Esophagus squamous epithelium (tissue), 5 donors: ENCODE data around the gene TPM4. TPM values are rescaled to one million over a fixed set of nuclear protein-coding genes. Genes with fewer than 3 reads are reported as not detected.

ENCODE experiments used
- DNase-seq: peaks from one replicate; lab custom pipeline; 2025; lab: John Stamatoyannopoulos, UW
- H3K27ac ChIP-seq, 4 donors: fragments of 200-600 bp; sonication (generic); one replicate each; pipeline ENCODE4 v1.5.1; 2016 to 2019; ENCODE audit warnings: mild to moderate bottlenecking in 1 of 4
- H3K27me3 ChIP-seq, 4 donors: fragments of 200-600 bp; sonication (generic); 1 replicate in 3 of 4; 2 replicates in 1 of 4; pipeline versions ENCODE4 v1.5.1 to v1.6.0; 2017 to 2021; ENCODE audit warnings: antibody characterized with exemption in 1 of 4
- H3K36me3 ChIP-seq, 3 donors: fragments of 200-600 bp; sonication (generic); one replicate each; pipeline ENCODE4 v1.5.1; 2016 to 2019
- H3K4me1 ChIP-seq, 3 donors: fragments of 200-600 bp; sonication (generic); one replicate each; pipeline ENCODE4 v1.5.1; 2017 to 2019
- H3K4me3 ChIP-seq, 4 donors: fragments of 200-600 bp; sonication (generic); 1 replicate in 3 of 4; 2 replicates in 1 of 4; pipeline ENCODE4 v1.5.1; 2016 to 2019; ENCODE audit warnings: mild to moderate bottlenecking in 2 of 4, moderate library complexity in 1 of 4
- H3K9me3 ChIP-seq, 3 donors: fragments of 200-600 bp; sonication (generic); one replicate each; pipeline ENCODE4 v1.5.1; 2016 to 2019
- POLR2A ChIP-seq, 4 donors: fragments of 450-650 bp; IDR thresholded peaks; one replicate each; pipeline ENCODE4 v1.6.1; 2017; ENCODE audit warnings: antibody characterized with exemption in 4 of 4, mild to moderate bottlenecking in 4 of 4, moderate library complexity in 3 of 4
- WGBS, 2 donors: methylation state at CpG; one replicate each; pipeline ENCODE4 v1.1.5; 2018; 5-methylcytosine and 5-hydroxymethylcytosine counted together
- intact Hi-C: fragments of 100-400 bp; cut with DNase I; formaldehyde crosslinking; loops from one replicate; pipeline ENCODE4 v1.15.0; 2022
- total RNA-seq, 4 donors: library from RNA; depleted of rRNA; stranded (reverse); fragments of >200 nt; gene quantifications; one replicate each; pipeline ENCODE4 v1.1.0, GENCODE V29; 2016
- TF ChIP-seq, protein P1 (sequence below), 6 experiments: fragments of 450-650 bp in 4 of 6; fragments of 200-600 bp in 2 of 6; sonication (generic) in 2 of 6; IDR thresholded peaks; one replicate each; pipeline ENCODE4 v1.5.1; 2016 to 2019; ENCODE audit warnings: antibody characterized with exemption in 6 of 6, mild to moderate bottlenecking in 4 of 6, moderate library complexity in 4 of 6
- donor health status: DM: yes; HTN: yes; CAD: no.

Gene TPM4
- total RNA-seq, 4 donors from 2014 or later, result 307 to 577 (median 369) TPM

DNA sequence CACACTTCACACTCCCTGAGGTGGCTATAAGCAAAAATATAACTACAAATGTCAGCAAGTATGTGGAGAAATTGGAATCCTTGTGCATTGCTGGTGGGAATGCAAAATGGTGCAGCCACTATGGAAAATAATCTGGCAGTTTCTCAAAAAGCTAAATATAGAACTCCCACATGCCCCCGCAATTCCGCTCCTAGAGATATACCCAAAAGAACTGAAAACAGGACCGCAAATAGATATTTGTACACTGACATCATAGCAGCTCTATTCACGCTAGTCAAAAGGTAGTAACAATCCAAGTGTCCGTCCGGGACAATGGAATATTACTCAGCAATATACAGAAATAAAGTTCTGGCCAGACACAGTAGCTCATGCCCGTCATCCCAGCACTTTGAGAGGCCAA, 31.5 kb upstream of the TPM4 start:
- Histone ChIP-seq H3K27me3 (no peaks in the 10 kb centered on the region), H3K27ac (no peak overlapping the region), H3K36me3 (no peaks in the 10 kb centered on the region), H3K4me1 (peaks cover 0 to 14% (median 8%) of the 10 kb centered on the region in 3 donors), H3K4me3 (no peak overlapping the region), H3K9me3 (no peaks in the 10 kb centered on the region)
- TF ChIP-seq, protein P1, sequence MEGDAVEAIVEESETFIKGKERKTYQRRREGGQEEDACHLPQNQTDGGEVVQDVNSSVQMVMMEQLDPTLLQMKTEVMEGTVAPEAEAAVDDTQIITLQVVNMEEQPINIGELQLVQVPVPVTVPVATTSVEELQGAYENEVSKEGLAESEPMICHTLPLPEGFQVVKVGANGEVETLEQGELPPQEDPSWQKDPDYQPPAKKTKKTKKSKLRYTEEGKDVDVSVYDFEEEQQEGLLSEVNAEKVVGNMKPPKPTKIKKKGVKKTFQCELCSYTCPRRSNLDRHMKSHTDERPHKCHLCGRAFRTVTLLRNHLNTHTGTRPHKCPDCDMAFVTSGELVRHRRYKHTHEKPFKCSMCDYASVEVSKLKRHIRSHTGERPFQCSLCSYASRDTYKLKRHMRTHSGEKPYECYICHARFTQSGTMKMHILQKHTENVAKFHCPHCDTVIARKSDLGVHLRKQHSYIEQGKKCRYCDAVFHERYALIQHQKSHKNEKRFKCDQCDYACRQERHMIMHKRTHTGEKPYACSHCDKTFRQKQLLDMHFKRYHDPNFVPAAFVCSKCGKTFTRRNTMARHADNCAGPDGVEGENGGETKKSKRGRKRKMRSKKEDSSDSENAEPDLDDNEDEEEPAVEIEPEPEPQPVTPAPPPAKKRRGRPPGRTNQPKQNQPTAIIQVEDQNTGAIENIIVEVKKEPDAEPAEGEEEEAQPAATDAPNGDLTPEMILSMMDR (IDR thresholded peaks at IDR 0.05), result no peak
- TF ChIP-seq POLR2A (IDR thresholded peaks at IDR 0.05), result no peak
- intact Hi-C loops, result loop anchor here (5.0 kb wide), 1 partner anchor 133 kb away; no protein-coding TSS in a partner anchor
- 83 to 89% methylated on average over 7 of the region's 7 CpGs for WGBS, 2 donors
- DNase-seq, result no peak

DNA sequence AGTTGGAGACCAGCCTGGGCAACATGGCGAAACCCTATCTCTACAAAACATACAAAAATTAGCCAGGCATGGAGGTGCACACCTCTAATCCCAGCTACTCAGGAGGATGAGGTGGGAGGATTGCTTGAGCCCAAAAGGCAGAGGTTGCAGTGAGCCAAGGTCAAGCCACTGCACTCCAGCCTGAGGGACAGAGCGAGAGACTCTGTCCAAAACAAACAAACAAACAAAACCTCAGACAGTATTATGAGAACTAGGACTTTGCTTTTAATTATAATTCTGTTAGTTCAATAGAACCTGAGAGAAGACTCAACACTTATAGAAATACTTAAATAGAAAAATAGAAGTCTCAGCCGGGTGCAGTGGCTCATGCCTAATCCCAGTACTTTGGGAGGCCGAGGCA, 31.1 kb upstream of the TPM4 start:
- TF ChIP-seq, protein P1 (IDR thresholded peaks at IDR 0.05), result no peak
- no peak for TF ChIP-seq POLR2A (IDR thresholded peaks at IDR 0.05)
- H3K27ac ChIP-seq, result no peak overlapping the region
- DNase-seq, result no peak
- 69 to 79% methylated on average over 3 to 4 of the region's 4 CpGs for WGBS, 2 donors
- no peaks in the 10 kb centered on the region for H3K27me3 ChIP-seq
- H3K4me1 ChIP-seq, result peaks cover 0 to 14% (median 8%) of the 10 kb centered on the region in 3 donors
- H3K9me3 ChIP-seq, result no peaks in the 10 kb centered on the region
- H3K4me3 ChIP-seq, result no peak overlapping the region
- no peaks in the 10 kb centered on the region for H3K36me3 ChIP-seq
- intact Hi-C loops, result no loop called here

DNA sequence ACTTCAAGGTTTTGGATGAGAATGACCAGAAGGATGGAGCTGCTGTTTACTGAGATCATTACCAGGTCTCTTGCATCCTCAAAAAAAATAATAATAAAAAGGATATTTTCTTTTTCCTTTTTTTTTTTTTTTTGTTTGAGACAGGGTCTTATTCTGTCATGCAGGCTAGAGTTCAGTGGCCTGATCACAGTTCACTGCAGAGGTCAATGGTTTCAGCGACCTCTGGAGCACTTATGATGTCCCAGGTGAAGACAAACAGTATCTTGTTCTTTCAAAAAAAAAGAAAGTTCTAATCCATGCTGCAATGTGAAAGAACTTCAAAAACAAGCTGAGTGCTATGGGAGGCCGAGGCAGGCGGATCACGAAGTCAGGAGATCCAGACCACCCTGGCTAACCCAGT, 30.4 kb upstream of the TPM4 start:
- Histone ChIP-seq H3K36me3 (no peaks in the 10 kb centered on the region), H3K27me3 (no peaks in the 10 kb centered on the region), H3K4me3 (no peak overlapping the region), H3K27ac (no peak overlapping the region), H3K9me3 (no peaks in the 10 kb centered on the region), H3K4me1 (peaks cover 0 to 10% (median 8%) of the 10 kb centered on the region in 3 donors)
- no peak for DNase-seq
- TF ChIP-seq POLR2A (IDR thresholded peaks at IDR 0.05), result no peak
- TF ChIP-seq, protein P1 (IDR thresholded peaks at IDR 0.05), result no peak
- WGBS, 2 donors, result 76 to 91% methylated on average over 2 to 4 of the region's 4 CpGs
- intact Hi-C loops, result no loop called here

DNA sequence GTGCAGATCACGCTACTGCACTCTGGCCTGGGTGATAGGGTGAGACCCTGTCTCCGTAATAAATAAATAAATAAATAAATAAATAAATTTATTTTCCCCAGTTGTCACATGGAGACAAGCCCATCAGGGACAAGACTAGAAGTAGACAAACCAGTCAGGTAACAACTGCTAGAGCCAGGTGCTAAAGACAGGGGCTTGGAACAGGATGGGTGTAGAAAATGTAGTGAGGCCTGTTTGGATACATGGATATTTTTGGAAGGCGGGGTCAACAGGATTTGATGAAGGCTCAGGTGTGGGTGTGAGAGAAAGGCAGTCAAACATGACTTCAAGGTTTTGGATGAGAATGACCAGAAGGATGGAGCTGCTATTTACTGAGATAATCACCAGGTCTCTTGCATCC, 27.7 kb upstream of the TPM4 start:
- H3K36me3 ChIP-seq, result no peaks in the 10 kb centered on the region
- no peak for TF ChIP-seq POLR2A (IDR thresholded peaks at IDR 0.05)
- TF ChIP-seq, protein P1 (IDR thresholded peaks at IDR 0.05), result no peak
- H3K27me3 ChIP-seq, result no peaks in the 10 kb centered on the region
- WGBS, 2 donors, result 61 to 69% methylated on average over 3 of the region's 3 CpGs
- no peaks in the 10 kb centered on the region for H3K4me1 ChIP-seq
- no peaks in the 10 kb centered on the region for H3K9me3 ChIP-seq
- intact Hi-C loops, result no loop called here
- no peak for DNase-seq
- H3K27ac ChIP-seq, result no peak overlapping the region
- H3K4me3 ChIP-seq, result no peak overlapping the region

DNA sequence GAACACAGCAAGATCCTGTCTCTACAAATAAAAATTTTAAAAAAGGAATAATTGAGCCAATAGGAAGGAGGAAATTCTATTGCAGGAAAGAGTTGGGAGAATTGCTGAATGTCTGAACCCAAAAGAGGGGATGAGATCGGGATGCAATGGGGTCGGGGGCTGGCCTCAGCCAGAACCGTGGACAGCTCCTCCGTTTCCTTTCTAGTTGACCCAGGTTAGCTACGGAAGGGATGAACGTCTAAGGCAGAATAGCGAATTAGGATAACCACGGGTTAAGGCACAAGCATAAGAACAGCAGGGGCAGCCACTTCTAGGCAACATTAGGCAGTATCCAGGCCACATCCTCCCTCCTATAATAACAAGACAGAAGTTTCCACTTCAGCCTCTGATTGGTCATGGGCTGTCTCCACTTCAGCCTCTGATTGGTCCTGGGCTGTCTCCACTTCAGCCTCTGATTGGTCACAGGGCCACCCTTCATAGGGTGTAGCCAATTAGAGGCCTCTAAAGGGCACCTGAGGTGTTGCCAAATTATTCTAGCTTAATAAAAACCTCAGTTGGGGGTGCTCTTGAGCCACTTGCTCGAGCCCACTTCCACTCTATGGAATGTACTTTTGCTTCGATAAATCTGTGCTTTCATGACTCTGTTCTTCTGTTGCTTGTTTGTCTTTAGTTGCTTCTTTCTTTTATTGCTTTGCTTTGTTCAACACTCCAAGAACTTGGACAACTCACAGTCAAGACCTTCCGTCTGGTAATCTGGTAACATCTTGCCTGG, 24.9 kb upstream of the TPM4 start:
- intact Hi-C loops, result no loop called here
- H3K4me3 ChIP-seq, result no peak overlapping the region
- no peaks in the 10 kb centered on the region for H3K9me3 ChIP-seq
- TF ChIP-seq, protein P1 (IDR thresholded peaks at IDR 0.05), result no peak
- no peak for TF ChIP-seq POLR2A (IDR thresholded peaks at IDR 0.05)
- H3K36me3 ChIP-seq, result no peaks in the 10 kb centered on the region
- H3K4me1 ChIP-seq, result no peaks in the 10 kb centered on the region
- DNase-seq, result no peak
- whole genome bisulfite sequencing, 2 donors, result 45 to 49% methylated on average over 10 to 11 of the region's 11 CpGs
- H3K27me3 ChIP-seq, result no peaks in the 10 kb centered on the region
- H3K27ac ChIP-seq, result no peak overlapping the region
